HUES48 (cell line): ENCODE results near the gene RAC3.

Experiments used
- H3K27ac ChIP-seq: one replicate; pipeline ENCODE4 v1.7.0; 2013; ENCODE audit warnings: low read depth, low read length, inconsistent platforms
- H3K27me3 ChIP-seq: 2 replicates; pipeline ENCODE4 v1.6.1; 2013; ENCODE audit warnings: mild to moderate bottlenecking, low read length; ENCODE audit not compliant: control insufficient read depth, insufficient read depth
- H3K36me3 ChIP-seq: 2 replicates; pipeline ENCODE4 v1.6.1; 2013; ENCODE audit warnings: low read length; ENCODE audit not compliant: control insufficient read depth, insufficient read depth
- H3K4me1 ChIP-seq: 2 replicates; pipeline ENCODE4 v1.6.1; 2013; ENCODE audit warnings: mild to moderate bottlenecking, low read length; ENCODE audit not compliant: control insufficient read depth, insufficient read depth
- H3K4me3 ChIP-seq: 2 replicates; pipeline ENCODE4 v1.5.1; 2013; ENCODE audit warnings: mild to moderate bottlenecking, low read depth, low read length
- H3K9ac ChIP-seq: 2 replicates; pipeline ENCODE4 v1.6.1; 2013; ENCODE audit warnings: mild to moderate bottlenecking, low read depth, low read length, moderate library complexity
- H3K9me3 ChIP-seq: 2 replicates; pipeline ENCODE4 v1.6.1; 2013; ENCODE audit warnings: low read length; ENCODE audit not compliant: control insufficient read depth, insufficient read depth

Gene RAC3

DNA sequence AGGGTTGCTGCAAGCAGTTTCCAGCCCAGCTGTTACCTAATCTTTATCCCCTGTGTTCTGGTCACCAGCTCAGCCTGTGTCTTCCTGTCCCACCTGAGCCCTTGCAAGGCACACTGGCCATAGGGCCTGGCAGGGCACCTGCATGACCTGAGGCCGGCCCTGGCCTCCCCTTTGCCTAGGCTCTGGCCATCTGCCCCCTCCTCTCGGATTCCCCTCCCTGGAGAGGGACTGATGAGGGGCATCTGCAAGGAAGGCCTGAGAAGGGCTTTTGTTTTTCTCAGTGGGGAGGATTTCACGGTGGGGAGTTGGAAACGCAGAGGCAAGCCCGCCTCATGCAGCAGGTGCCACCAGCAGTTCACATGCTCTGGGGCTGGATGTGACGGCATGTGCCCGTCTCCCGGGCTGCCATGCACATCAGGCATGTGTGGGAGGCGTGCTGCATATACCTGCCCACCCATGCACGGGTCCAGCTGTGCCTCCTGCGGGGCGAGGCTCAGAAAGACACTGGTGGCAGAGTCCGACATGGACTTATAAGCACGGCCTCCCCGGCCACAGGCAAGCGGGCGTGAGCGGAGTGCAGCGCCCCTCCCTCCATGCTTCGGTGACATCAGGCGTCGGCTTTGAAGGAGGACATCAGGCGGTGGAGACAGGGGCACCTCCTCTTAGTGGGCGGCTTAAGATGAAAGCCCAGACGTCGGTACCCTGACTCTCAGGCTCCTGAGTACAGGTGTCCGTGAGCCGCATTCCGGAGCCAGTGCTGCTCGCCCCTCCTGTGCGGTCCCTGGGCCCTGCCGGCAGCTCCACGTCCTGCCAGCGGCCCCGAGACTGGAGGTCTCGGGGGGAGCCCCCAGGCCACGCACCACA lies 37.5 kb upstream of the RAC3 start:
- H3K36me3 ChIP-seq: peaks cover 7% of the 10 kb centered on the region; the same call in 1 of the 2 replicates
- no peak overlapping the region for H3K9ac ChIP-seq
- H3K27ac ChIP-seq: no peak overlapping the region
- H3K4me3 ChIP-seq: no peak overlapping the region
- no peaks in the 10 kb centered on the region for H3K9me3 ChIP-seq
- H3K4me1 ChIP-seq: peaks cover 16% of the 10 kb centered on the region
- no peaks in the 10 kb centered on the region for H3K27me3 ChIP-seq

DNA sequence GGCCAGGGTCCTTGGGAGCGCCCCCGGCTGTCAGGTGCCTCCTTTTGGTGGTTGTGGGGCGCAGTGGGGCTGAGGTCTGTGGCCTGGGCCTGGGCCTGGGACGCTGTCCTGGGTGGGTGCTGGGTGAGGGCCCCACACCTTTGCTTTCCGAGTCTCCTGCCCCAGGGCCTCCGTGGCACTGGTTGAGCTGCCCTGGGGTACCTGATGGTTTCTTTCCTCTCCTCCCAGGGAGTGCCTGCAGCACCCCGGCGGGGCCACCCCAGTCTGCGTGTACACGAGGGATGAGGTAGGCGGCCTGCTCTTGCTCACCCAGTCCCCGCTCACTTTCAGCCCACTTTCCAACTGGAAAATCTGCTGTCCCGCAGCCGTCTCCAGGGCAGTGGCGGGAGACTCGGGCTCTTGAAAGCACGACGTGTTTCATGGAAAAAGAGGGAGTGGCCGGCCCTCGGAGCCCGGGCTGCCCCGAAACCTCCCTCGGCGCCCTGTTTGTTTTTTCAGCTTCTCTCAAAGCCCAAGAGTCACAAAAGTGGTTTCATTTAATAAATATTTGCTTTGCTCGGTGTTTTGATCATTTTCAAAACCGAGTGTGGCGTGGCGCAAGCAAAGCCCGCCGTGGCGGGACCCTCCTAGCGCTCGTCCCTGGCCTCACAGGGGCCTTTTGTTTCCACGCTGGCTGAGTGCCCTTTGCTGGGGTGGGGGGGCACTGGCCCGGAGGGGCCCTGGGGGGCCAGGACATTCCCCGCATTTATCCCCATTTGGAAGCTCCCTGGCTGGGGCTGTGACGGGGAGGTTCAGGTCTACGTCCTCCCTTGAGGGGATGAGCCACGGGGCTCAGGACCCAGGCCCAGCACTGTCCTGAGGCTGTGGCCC lies 36.6 kb upstream of the RAC3 start:
- Histone ChIP-seq H3K36me3 (peaks cover 7% of the 10 kb centered on the region; the same call in 1 of the 2 replicates), H3K27ac (no peak overlapping the region), H3K9ac (no peak overlapping the region), H3K4me1 (peaks cover 16% of the 10 kb centered on the region), H3K4me3 (no peak overlapping the region), H3K27me3 (no peaks in the 10 kb centered on the region), H3K9me3 (no peaks in the 10 kb centered on the region)

GRCh38 chr17:81995463-81996231 lies 35.8 kb upstream of the RAC3 start:
- H3K9ac ChIP-seq: no peak overlapping the region
- H3K27me3 ChIP-seq: no peaks in the 10 kb centered on the region
- H3K9me3 ChIP-seq: no peaks in the 10 kb centered on the region
- H3K4me3 ChIP-seq: no peak overlapping the region
- no peak overlapping the region for H3K27ac ChIP-seq
- H3K36me3 ChIP-seq: peaks cover 4% of the 10 kb centered on the region; the same call in 1 of the 2 replicates
- H3K4me1 ChIP-seq: peaks cover 16% of the 10 kb centered on the region

DNA sequence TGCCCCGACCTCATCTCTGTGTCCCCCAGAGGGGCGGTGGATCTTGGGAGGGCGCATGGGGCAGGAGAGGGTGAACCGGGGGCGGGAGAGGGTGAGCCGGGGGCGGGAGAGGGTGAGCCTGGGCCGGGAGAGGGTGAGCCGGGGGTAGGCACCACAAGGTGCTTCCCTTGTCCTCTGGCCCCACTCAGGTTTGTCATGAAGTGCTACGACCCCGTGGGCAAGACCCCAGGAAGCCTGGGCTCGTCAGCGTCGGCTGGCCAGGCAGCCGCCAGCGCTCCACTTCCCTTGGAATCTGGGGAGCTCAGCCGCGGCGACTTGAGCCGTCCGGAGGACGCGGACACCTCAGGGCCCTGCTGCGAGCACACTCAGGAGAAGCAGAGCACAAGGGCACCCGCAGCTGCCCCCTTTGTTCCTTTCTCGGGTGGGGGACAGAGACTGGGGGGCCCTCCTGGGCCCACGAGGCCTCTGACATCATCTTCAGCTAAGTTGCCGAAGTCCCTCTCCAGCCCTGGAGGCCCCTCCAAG lies 35.2 kb upstream of the RAC3 start:
- Histone ChIP-seq H3K4me3 (no peak overlapping the region), H3K9ac (no peak overlapping the region), H3K9me3 (no peaks in the 10 kb centered on the region), H3K4me1 (peaks cover 16% of the 10 kb centered on the region), H3K27me3 (no peaks in the 10 kb centered on the region), H3K36me3 (peaks cover 4% of the 10 kb centered on the region; the same call in 1 of the 2 replicates), H3K27ac (no peak overlapping the region)

GRCh38 chr17:81996757-81997441 lies 34.6 kb upstream of the RAC3 start:
- Histone ChIP-seq H3K4me3 (no peak overlapping the region), H3K4me1 (peaks cover 10% of the 10 kb centered on the region), H3K27me3 (no peaks in the 10 kb centered on the region), H3K36me3 (peaks cover 4% of the 10 kb centered on the region; the same call in 1 of the 2 replicates), H3K9me3 (no peaks in the 10 kb centered on the region), H3K9ac (no peak overlapping the region), H3K27ac (no peak overlapping the region)

GRCh38 chr17:81998212-81998611 lies 33.3 kb upstream of the RAC3 start:
- H3K27me3 ChIP-seq: no peaks in the 10 kb centered on the region
- H3K4me3 ChIP-seq: no peak overlapping the region
- H3K4me1 ChIP-seq: no peaks in the 10 kb centered on the region; the same call in 1 of the 2 replicates
- peaks cover 4% of the 10 kb centered on the region; the same call in 1 of the 2 replicates for H3K36me3 ChIP-seq
- H3K27ac ChIP-seq: no peak overlapping the region
- no peak overlapping the region for H3K9ac ChIP-seq
- H3K9me3 ChIP-seq: no peaks in the 10 kb centered on the region

DNA sequence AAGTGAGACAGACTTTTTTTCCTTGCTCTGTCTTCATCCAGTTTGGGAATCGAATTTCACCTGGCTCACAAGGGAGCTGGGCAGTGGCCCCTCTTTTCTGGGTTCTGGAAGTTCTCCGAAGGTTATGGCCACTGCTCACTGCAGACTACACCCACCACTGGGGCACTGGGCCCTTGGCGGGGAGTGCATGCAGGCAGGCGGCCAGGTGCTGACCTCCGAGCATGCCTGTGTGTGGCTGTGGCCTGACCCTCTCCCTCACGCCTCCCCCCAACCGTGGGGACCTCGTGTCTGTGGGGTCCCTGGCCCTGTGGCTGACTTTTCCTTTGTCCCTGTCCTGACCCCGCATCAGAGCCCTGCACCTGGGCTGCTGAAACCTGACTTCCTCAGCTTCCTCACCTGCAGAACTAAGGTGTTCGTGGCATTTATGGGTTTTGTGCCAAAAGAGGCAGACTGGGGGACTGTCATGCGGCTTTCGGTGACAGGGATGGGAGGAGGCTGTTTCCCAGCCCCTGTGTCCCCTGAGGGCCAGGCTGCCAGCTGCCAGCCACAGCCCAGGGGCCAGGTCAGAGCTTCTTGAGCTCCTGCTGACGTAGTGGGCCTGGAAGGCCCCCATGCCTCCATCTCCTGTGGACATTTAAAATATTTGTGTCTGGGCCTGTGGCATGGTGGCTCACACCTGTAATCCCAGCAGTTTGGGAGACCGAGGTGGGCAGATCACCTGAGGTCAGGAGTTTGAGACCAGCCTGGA lies 32.6 kb upstream of the RAC3 start:
- H3K4me1 ChIP-seq: no peaks in the 10 kb centered on the region
- H3K9me3 ChIP-seq: no peaks in the 10 kb centered on the region
- H3K4me3 ChIP-seq: no peak overlapping the region
- H3K36me3 ChIP-seq: peaks cover 4% of the 10 kb centered on the region; the same call in 1 of the 2 replicates
- no peak overlapping the region for H3K27ac ChIP-seq
- no peaks in the 10 kb centered on the region for H3K27me3 ChIP-seq
- H3K9ac ChIP-seq: no peak overlapping the region

GRCh38 chr17:81999587-81999975 lies 31.9 kb upstream of the RAC3 start:
- Histone ChIP-seq H3K27ac (no peak overlapping the region), H3K27me3 (no peaks in the 10 kb centered on the region), H3K36me3 (peaks cover 4% of the 10 kb centered on the region; the same call in 1 of the 2 replicates), H3K4me3 (no peak overlapping the region), H3K9me3 (no peaks in the 10 kb centered on the region), H3K4me1 (no peaks in the 10 kb centered on the region), H3K9ac (no peak overlapping the region)

DNA sequence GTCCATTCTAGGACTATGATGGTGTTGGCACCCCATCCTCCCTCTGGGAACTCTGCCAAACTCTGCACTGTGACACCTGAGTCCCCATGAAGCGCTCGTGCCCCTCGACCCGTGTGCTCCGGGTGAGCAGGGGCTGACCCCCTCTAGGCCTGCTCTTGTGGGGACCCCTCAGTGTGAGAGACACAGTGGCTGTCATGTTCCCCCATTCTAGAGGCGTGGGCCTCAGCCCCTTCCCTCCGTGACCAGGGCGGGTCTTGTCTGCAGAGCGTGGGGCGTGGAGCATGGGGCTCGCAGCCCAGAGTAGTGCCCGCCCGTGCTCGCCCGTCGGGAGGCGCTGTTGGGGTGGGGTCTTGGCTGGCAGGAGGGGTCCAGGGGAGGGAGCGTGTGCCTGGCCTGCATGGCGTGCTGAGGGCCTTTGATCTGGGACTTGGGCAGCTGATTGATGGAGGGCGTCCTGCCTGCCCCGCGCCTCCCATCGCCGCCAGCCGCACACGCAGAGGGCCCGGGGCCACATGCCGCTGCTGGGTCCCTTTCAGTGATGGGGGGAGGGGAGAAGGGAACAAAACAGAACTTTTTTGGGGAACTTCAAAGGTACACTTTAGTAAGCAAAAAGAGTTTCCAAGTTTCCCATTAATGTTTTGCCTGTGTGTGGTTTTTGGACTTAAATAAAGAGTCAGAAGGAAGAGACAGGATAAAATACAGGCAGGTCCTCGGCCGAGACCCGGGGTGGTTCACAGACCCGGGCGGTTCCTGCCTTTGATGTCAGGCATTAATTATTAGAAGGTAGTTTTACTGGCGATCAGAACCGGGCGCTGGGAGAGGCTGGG lies 31.3 kb upstream of the RAC3 start:
- H3K9me3 ChIP-seq: no peaks in the 10 kb centered on the region
- no peak overlapping the region for H3K4me3 ChIP-seq
- H3K36me3 ChIP-seq: peaks cover 4% of the 10 kb centered on the region; the same call in 1 of the 2 replicates
- H3K9ac ChIP-seq: no peak overlapping the region
- no peaks in the 10 kb centered on the region for H3K27me3 ChIP-seq
- H3K27ac ChIP-seq: no peak overlapping the region
- H3K4me1 ChIP-seq: no peaks in the 10 kb centered on the region
